PC-9 (cell line): Measurements from ENCODE around the gene EVPL. TPM values are rescaled to one million over a fixed set of nuclear protein-coding genes. Genes with fewer than 3 reads are reported as not detected.

Experiments
- BruUV-seq: library from RNA; stranded (reverse); fragments of 400-500 nt; replicated peaks from 2 replicates; lab custom pipeline; 2021; lab: Mats Ljungman, UMichigan
- CTCF ChIA-PET: fragments of 300-600 bp; sonication (Branson Sonifier 250); formaldehyde crosslinking; loops from one replicate; lab custom pipeline; 2022; ENCODE audit warnings: antibody characterized with exemption; lab: Charles Lee
- POLR2A ChIA-PET: fragments of 300-600 bp; sonication (Branson Sonifier 250); formaldehyde crosslinking; loops from one replicate; lab custom pipeline; 2022; ENCODE audit warnings: antibody characterized with exemption; ENCODE audit not compliant: unreplicated experiment; lab: Charles Lee
- DNase-seq, 2 experiments: peaks; one replicate each; pipeline versions ENCODE4 v3.0.0 to v3.0.0-alpha.2; 2015 to 2022; ENCODE audit warnings: mixed read lengths in 1 of 2
- H2AFZ ChIP-seq: fragments of 200-600 bp; sonication (generic); 2 replicates; pipeline ENCODE4 v1.8.1; 2017; ENCODE audit warnings: antibody characterized with exemption
- H3F3A ChIP-seq: fragments of 200-600 bp; sonication (generic); 2 replicates; pipeline ENCODE4 v1.8.1; 2017; ENCODE audit warnings: antibody characterized with exemption, mild to moderate bottlenecking, low read depth; ENCODE audit not compliant: insufficient read depth
- H3K27ac ChIP-seq: fragments of 200-600 bp; sonication (generic); 2 replicates; pipeline ENCODE4 v1.6.1; 2016; ENCODE audit warnings: mixed run types
- H3K27me3 ChIP-seq: fragments of 200-600 bp; sonication (generic); 2 replicates; pipeline ENCODE4 v1.6.1; 2016; ENCODE audit warnings: low read depth, mixed run types; ENCODE audit not compliant: insufficient read depth
- H3K36me3 ChIP-seq: fragments of 200-600 bp; sonication (generic); 2 replicates; pipeline ENCODE4 v1.6.1; 2016; ENCODE audit warnings: low read depth, mixed run types
- H3K4me1 ChIP-seq: fragments of 200-600 bp; sonication (generic); replicated peaks from 2 replicates; pipeline ENCODE4 v1.6.1; 2016; ENCODE audit warnings: mixed run types; ENCODE audit not compliant: insufficient read depth
- H3K4me2 ChIP-seq: fragments of 200-600 bp; sonication (generic); 2 replicates; pipeline ENCODE4 v1.6.1; 2017; ENCODE audit warnings: mixed run types
- H3K4me3 ChIP-seq: fragments of 200-600 bp; sonication (generic); 2 replicates; pipeline ENCODE4 v1.6.1; 2016; ENCODE audit warnings: mixed run types
- H3K79me2 ChIP-seq: fragments of 200-600 bp; sonication (generic); 2 replicates; pipeline ENCODE4 v1.6.1; 2017; ENCODE audit warnings: low read depth, mixed run types
- H3K9me2 ChIP-seq: fragments of 200-600 bp; sonication (generic); 2 replicates; pipeline ENCODE4 v1.8.1; 2017; ENCODE audit warnings: mild to moderate bottlenecking; ENCODE audit not compliant: insufficient read depth
- H3K9me3 ChIP-seq: fragments of 200-600 bp; sonication (generic); 2 replicates; pipeline ENCODE4 v1.8.1; 2016; ENCODE audit warnings: low read depth; ENCODE audit not compliant: insufficient read depth
- H4K20me1 ChIP-seq: fragments of 200-600 bp; sonication (generic); 2 replicates; pipeline ENCODE4 v1.8.1; 2017; ENCODE audit not compliant: insufficient read depth
- EZH2 ChIP-seq: fragments of 200-600 bp; sonication (generic); IDR thresholded peaks from 2 replicates; pipeline ENCODE4 v1.8.0; 2017; ENCODE audit warnings: antibody characterized with exemption, low read depth
- intact Hi-C: fragments of 100-400 bp; cut with micrococcal nuclease; formaldehyde crosslinking; loops from one replicate; pipeline ENCODE4 v1.10.0; 2022; ENCODE audit not compliant: unreplicated experiment
- total RNA-seq: library from RNA; stranded (reverse); gene quantifications from 2 replicates; pipeline ENCODE4 v1.2.3, GENCODE V29; 2021
- TF ChIP-seq, protein P1 (sequence below): fragments of 200-600 bp; sonication (generic); conservative IDR thresholded peaks from 2 replicates; pipeline ENCODE4 v1.6.1; 2017; ENCODE audit warnings: mixed run types, antibody characterized with exemption, mild to moderate bottlenecking, moderate library complexity

EVPL gene
- total RNA-seq, 1 experiment from 2014 or later = 60.8 TPM

GRCh38 chr17:75996665-75997590, 30.2 kb downstream of the EVPL start:
- peak; percentile 65 to 80 for DNase-seq
- intact Hi-C loops = no loop called here
- H3K36me3 ChIP-seq = no peaks in the 10 kb centered on the region
- no peak for TF ChIP-seq EZH2
- TF ChIP-seq, protein P1, sequence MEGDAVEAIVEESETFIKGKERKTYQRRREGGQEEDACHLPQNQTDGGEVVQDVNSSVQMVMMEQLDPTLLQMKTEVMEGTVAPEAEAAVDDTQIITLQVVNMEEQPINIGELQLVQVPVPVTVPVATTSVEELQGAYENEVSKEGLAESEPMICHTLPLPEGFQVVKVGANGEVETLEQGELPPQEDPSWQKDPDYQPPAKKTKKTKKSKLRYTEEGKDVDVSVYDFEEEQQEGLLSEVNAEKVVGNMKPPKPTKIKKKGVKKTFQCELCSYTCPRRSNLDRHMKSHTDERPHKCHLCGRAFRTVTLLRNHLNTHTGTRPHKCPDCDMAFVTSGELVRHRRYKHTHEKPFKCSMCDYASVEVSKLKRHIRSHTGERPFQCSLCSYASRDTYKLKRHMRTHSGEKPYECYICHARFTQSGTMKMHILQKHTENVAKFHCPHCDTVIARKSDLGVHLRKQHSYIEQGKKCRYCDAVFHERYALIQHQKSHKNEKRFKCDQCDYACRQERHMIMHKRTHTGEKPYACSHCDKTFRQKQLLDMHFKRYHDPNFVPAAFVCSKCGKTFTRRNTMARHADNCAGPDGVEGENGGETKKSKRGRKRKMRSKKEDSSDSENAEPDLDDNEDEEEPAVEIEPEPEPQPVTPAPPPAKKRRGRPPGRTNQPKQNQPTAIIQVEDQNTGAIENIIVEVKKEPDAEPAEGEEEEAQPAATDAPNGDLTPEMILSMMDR = no peak
- no TSS peak for BruUV-seq
- H3K27ac ChIP-seq = peak overlapping the region; percentile 92
- POLR2A ChIA-PET = interaction anchor here (0.5 to 1.0 kb wide), 4 partner anchors 18 to 351 kb away, joined by 3 to 11 read pairs (median 4); partner anchors contain the start of genes ACOX1 and TEN1
- H3K9me2 ChIP-seq = no peaks in the 10 kb centered on the region
- no peaks in the 10 kb centered on the region for H3K9me3 ChIP-seq
- no peaks in the 10 kb centered on the region for H4K20me1 ChIP-seq
- H3K79me2 ChIP-seq = no peaks in the 10 kb centered on the region
- H3K27me3 ChIP-seq = no peaks in the 10 kb centered on the region
- peak overlapping the region; percentile 94 for H3K4me2 ChIP-seq
- CTCF ChIA-PET = interaction anchor here (0.6 to 0.7 kb wide), 3 partner anchors 15 to 247 kb away, joined by 3 to 8 read pairs (median 3); partner anchors contain the start of gene MRPL38
- H3F3A ChIP-seq = peaks cover 60% of the 10 kb centered on the region
- peaks cover 69% of the 10 kb centered on the region for H3K4me1 ChIP-seq
- H3K4me3 ChIP-seq = peak overlapping the region; percentile 43; the same call in 1 of the 2 replicates
- H2AFZ ChIP-seq = peak overlapping the region; percentile 66; the same call in 1 of the 2 replicates

- intact Hi-C loops = no loop called here
- BruUV-seq = no TSS peak
- ChIA-PET CTCF (no interaction called here), POLR2A (no interaction called here)
- Histone ChIP-seq H3K4me2 (no peak overlapping the region), H3K36me3 (peaks cover 6% of the 10 kb centered on the region; the same call in 1 of the 2 replicates), H4K20me1 (no peaks in the 10 kb centered on the region), H2AFZ (no peak overlapping the region), H3K9me2 (no peaks in the 10 kb centered on the region), H3K27ac (no peak overlapping the region), H3K9me3 (no peaks in the 10 kb centered on the region), H3K4me1 (peaks cover 69% of the 10 kb centered on the region), H3K79me2 (no peaks in the 10 kb centered on the region), H3F3A (peaks cover 60% of the 10 kb centered on the region), H3K27me3 (no peaks in the 10 kb centered on the region), H3K4me3 (no peak overlapping the region)
- no peak for DNase-seq
- no peak for TF ChIP-seq EZH2
- TF ChIP-seq, protein P1 = no peak
Measured at GRCh38 chr17:75995385-75995925, 31.7 kb downstream of the EVPL start.

DNA sequence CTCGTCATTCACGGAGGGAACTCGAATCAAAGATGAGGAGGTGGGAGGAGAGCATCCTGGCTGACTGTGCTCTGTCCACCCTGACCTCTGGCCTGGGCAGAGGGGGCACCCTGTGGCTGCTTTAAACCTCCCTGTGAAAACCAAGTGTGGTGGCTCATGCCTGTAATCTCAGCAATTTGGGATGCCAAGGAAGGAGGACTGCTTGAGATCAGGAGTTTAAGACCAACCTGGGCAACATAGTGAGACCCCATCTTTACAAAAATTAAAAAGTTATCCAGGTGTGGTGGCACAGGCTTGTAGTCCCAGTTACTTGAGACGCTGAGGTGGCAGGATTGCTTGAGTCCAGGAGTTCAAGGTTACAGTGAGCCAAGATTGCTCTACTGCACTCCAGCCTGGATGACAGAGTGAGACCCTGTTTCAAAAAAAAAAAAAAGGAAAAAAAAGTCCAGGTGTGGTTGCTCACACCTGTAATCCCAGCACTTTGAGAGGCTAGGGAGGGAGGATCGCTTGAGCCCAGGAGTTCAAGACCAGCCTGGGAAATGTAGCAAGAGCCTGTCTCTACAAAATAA, 32.2 kb downstream of the EVPL start:
- CTCF ChIA-PET = interaction anchor here (0.6 kb wide), 1 partner anchor 16 kb away, joined by 5 read pairs; the partner anchor contains the start of gene ACOX1
- Histone ChIP-seq H4K20me1 (no peaks in the 10 kb centered on the region), H3F3A (peaks cover 60% of the 10 kb centered on the region), H3K9me2 (no peaks in the 10 kb centered on the region), H3K36me3 (peaks cover 6% of the 10 kb centered on the region; the same call in 1 of the 2 replicates), H3K9me3 (no peaks in the 10 kb centered on the region), H3K4me1 (peaks cover 65% of the 10 kb centered on the region), H3K4me3 (no peak overlapping the region), H3K4me2 (no peak overlapping the region), H2AFZ (no peak overlapping the region), H3K79me2 (no peaks in the 10 kb centered on the region), H3K27ac (no peak overlapping the region), H3K27me3 (no peaks in the 10 kb centered on the region)
- BruUV-seq = no TSS peak
- no peak for TF ChIP-seq EZH2
- TF ChIP-seq, protein P1 = no peak
- intact Hi-C loops = no loop called here
- DNase-seq = no peak
- POLR2A ChIA-PET = interaction anchor here (0.7 kb wide), 1 partner anchor 20 kb away, joined by 13 read pairs; no protein-coding TSS in a partner anchor
